AG04449 (cell line): ENCODE measurements around the gene GPD1L.

Experiments used
- CTCF ChIA-PET: fragments of 350-600 bp; formaldehyde crosslinking; extraction: SDS; loops from one replicate; lab custom pipeline; 2021; ENCODE audit warnings: antibody characterized with exemption; lab: Yijun Ruan, JAX
- POLR2A ChIA-PET: fragments of 400-600, 350-600 bp; formaldehyde crosslinking; extraction: SDS; loops from one replicate; lab custom pipeline; 2020; ENCODE audit warnings: antibody characterized with exemption, inconsistent platforms; lab: Yijun Ruan, JAX
- DNase-seq: peaks from one replicate; pipeline ENCODE4 v3.0.0-alpha.2; 2010; ENCODE audit warnings: low read depth, low spot score
- H3K4me3 ChIP-seq: 2 replicates; pipeline ENCODE4 v1.5.1; 2011; ENCODE audit warnings: low read depth, mild to moderate bottlenecking, control low read depth, low read length
- CTCF ChIP-seq: IDR thresholded peaks from one replicate; pipeline ENCODE4 v1.5.1; 2011; ENCODE audit warnings: mild to moderate bottlenecking, moderate library complexity, low read length, control low read depth, inconsistent platforms; ENCODE audit not compliant: insufficient read depth; ENCODE audit errors: missing control alignments

GPD1L gene

GRCh38 chr3:32089476-32089875, 16.9 kb upstream of the GPD1L start:
- no peak for TF ChIP-seq CTCF
- ChIA-PET POLR2A (no interaction called here), CTCF (no interaction called here)
- no peak overlapping the region for H3K4me3 ChIP-seq
- no peak for DNase-seq

GRCh38 chr3:32093204-32093603, 13.2 kb upstream of the GPD1L start:
- H3K4me3 ChIP-seq, result no peak overlapping the region
- TF ChIP-seq CTCF, result no peak
- CTCF ChIA-PET, result no interaction called here
- POLR2A ChIA-PET, result no interaction called here
- no peak for DNase-seq

GRCh38 chr3:32095431-32095830, 11.0 kb upstream of the GPD1L start:
- TF ChIP-seq CTCF, result no peak
- H3K4me3 ChIP-seq, result no peak overlapping the region
- DNase-seq, result no peak
- ChIA-PET POLR2A (no interaction called here), CTCF (no interaction called here)

GRCh38 chr3:32097768-32098167, 8.7 kb upstream of the GPD1L start:
- POLR2A ChIA-PET, result no interaction called here
- no peak for DNase-seq
- TF ChIP-seq CTCF, result no peak

GRCh38 chr3:32098528-32098927, 7.9 kb upstream of the GPD1L start:
- POLR2A ChIA-PET, result no interaction called here
- CTCF ChIA-PET, result no interaction called here
- H3K4me3 ChIP-seq, result no peak overlapping the region
- no peak for DNase-seq
- no peak for TF ChIP-seq CTCF

More at GRCh38 chr3:32097768-32098167, 8.7 kb upstream of the GPD1L start:
- CTCF ChIA-PET, result no interaction called here
- no peak overlapping the region for H3K4me3 ChIP-seq

DNA sequence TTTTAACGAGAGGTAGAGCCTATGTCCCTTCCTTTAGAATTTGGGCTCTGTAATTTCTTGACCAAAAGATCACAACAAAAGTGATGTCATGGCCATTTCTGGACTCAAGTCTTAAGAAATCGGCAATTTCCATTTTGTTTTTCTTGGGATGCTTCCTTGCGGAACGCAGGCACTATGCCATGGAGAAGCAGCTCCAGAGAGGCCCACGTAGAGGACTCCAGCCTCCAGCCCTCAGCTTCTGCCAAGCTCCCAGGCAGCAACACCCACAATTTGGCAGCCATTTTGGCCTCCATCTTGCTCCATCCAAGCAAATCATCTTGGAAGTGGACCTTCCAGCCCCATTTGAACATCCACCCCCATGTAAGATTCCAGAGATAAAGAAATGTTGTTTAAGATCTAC, 6.0 kb upstream of the GPD1L start:
- H3K4me3 ChIP-seq, result no peak overlapping the region
- DNase-seq, result no peak
- CTCF ChIA-PET, result no interaction called here
- POLR2A ChIA-PET, result no interaction called here
- TF ChIP-seq CTCF, result no peak
